GM18867 (cell line): ENCODE data around the gene PPIP5K1.

Experiments
- ATAC-seq: cut with Tn5 transposase; IDR thresholded peaks from one replicate; pipeline ENCODE4 v1.9.1; 2021; ENCODE audit warnings: mild to moderate bottlenecking, moderate library complexity; ENCODE audit not compliant: unreplicated experiment

Gene PPIP5K1

DNA sequence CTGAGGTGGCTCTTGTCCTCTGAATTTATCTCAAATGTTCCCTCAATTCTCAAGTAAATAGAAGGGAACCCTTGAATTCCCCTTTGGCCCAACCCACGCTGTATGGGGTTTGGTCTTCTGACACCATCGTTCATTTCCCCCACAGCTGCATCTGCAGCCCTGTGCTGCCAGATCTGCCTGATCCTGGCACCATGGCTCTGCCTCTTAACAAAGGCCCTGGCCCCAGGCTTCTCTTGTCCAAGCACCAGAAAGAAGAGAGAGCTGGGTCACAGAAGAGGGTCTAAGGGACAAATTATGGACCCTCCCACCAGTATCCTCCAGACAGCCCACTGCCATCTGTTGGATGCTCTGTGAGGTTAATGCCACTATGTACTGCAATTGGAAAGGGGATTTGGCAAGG, 70.8 kb downstream of the PPIP5K1 start:
- ATAC-seq = no peak

DNA sequence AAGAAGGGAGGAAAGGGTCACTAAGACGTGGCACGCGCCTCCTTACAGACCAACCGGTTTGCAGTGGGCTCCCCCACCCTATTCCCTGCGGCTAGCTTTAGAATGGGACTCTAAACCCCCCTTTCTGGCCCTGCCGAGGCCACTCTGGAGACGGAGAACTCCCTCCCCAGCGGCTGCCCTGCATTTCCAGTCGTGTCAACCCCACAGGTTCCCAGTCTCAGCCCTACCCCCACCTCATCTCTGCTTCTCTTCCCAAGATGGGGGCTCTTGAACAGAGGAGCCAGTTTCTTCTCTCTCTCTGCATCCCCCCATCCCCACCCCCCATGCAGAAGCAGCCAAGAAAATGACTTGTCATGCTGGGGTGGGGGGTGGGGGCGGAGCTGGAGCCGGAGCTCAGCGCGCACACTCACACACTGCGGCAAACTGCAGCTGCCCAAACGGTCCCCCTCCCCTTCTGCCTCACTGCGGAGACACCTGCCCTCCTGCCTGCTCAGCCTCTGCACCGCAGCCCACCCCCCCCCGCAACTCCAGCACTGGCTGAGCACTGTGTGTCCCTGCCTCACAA, 71.7 kb downstream of the PPIP5K1 start:
- ATAC-seq = no peak

DNA sequence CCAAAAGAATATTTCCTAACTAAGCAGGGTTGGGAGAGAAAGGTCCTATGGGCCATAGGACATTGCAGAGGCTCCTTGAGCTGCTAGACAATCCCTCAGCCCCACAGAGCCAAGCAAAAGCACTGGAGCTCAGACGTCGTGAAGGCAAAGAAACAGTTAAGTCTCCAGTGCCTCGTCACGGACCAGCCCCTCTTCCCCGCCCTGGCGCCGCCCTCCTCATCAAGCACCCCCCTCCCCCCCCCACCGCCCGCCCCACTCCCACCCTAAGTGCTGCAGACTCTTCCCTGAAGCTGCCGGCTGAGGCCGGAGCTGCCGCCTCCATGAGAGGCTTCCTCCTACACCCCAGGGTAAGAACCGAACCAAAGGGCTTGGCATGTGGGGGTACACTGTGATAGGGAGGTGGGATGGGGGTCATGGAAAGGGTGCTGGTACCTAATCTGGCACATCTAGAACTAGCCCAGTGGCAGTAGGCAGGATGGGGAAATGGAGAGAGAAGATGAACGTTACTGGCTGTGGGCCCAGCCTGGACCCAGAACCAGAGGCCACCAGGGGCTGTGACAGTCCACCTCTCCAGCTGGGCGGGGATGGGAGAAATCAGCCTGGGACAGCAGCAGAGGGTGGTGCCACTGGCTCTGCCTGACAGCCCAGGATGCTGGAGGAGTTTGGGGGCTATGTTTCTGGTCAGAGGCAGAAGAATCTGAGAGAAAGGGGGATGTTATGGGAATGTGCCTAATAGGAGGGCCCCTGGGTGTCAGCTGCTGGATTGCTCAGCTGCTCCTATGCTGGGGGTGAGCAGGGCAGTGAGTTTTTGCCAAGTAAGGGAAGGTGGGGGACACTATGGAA, 72.4 kb downstream of the PPIP5K1 start, which contains the start of gene MAP1A:
MAP1A (plus strand) TSS at position 255 of the 843 bp plus-strand sequence. CDS start 3,866 bp downstream, outside the sequence.
- no peak for ATAC-seq

DNA sequence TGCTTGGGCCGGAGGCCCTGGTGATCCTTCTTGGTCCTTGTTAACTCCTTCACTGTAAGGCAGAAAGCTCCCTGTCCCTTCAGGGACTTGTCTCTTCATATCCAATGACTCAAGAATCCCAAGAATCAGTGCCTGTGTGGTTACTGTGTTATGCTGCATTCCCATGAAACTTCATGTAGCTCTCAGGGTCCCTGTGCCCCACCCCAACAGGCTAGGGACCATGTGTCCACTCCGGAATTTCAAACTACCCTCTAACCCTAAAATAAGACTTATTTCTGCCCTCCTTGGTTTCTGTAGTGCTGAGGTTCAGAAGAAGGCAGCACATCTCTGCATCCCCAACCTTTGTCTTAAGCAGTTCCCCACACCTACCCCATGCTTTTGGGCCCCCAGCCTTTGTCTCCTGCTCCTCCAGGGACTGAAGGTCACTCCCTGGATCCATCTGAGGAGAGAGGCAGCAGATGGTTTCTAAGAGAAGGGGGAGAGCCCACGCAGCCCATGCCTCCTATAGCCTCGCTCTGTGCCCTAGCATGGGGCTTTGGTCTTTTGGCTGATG, 73.1 kb downstream of the PPIP5K1 start:
- no peak for ATAC-seq

DNA sequence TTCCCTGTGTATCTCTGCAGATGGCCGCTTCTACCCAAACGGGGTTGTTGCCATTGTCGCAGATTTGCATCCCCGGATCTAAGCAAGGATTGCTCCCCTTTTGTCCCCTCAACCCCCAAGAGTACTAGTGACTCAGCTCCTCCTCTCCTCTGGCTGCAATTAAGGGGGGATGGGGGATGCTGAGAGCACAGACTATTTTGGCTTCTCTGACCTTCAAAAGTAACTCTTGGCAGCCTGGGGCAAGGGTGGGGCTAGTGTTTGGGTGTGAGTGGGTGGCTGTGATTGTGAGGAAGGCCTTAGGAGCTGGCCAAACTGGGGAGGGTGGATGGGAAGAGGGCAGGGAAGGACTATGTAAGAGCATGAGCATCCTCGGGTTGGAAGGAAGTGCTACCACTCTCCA, 73.8 kb downstream of the PPIP5K1 start:
- no peak for ATAC-seq

DNA sequence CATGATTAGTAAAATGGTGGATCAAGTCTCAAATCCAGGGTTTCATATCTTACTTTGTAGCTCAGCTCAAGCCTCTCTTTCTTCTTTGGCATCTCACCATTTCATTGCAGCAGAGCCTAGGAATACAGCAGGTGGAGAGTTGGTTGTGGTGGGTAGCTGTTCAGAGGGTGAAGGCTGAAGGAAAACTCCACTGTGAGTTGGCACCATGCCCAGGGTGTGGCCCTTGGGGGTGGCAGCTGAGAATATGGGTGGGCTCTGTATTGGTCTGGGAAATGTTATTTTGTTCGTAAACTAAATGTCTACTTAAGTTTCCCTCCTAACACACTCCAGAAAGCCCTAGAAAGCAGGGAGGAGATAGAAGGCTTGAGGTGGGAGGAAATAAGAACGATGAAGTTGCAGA, 74.3 kb downstream of the PPIP5K1 start:
- ATAC-seq = no peak

DNA sequence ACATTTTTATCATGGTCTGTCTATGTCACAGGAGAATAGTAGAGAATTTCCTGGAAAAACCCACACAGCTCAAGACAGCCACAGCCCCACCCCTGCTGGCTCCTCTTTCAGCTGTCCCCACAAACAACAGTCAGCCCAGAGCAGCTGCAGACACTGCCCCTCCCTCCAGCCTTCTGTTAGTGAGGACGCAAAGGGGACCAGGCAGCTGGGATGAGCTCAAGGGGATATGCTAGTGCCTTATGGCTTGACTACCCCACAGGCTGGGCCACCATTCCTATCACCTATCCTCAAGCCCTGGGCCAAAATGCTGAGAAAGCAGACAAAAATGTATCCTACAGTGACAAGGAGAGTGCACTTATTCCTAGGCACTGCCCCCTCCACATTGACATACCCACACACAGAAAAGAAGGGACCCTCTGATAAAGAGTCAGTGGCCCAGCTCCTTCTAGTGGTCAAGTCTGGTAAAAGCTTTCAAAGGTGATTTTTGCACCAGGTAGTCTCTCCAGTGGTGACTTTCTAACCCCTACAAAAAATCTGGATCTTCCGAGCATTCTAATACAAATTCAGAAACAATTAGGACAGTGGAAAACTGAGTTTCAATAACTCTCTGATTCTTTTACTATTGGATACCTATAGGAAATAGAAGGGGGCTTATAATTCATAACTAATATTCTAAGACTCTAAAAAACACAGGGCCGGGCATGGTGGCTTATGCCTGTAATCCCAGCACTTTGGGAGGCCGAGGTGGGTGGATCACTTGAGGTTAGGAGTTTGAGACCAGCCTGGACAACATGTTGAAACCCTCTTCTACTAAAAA, 75.6 kb downstream of the PPIP5K1 start:
- ATAC-seq = no peak

DNA sequence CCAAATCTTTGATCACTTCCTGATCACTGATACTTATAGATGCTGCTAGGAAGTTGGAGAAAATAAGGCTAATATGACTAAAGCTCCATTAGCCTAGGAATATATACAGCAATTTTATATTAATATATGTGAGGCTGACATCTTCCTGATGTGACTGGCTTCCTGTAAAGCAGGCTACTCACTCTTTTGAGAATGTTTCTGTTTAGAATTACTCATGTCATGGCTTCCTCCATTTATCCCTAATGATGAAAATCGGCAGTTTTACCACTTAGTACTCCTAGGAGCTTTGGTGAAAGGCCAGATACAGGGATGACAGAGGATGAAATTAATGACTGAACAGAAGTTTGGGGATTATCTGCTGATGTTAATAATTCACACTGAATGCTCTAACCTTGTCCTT, 76.5 kb downstream of the PPIP5K1 start:
- no peak for ATAC-seq

DNA sequence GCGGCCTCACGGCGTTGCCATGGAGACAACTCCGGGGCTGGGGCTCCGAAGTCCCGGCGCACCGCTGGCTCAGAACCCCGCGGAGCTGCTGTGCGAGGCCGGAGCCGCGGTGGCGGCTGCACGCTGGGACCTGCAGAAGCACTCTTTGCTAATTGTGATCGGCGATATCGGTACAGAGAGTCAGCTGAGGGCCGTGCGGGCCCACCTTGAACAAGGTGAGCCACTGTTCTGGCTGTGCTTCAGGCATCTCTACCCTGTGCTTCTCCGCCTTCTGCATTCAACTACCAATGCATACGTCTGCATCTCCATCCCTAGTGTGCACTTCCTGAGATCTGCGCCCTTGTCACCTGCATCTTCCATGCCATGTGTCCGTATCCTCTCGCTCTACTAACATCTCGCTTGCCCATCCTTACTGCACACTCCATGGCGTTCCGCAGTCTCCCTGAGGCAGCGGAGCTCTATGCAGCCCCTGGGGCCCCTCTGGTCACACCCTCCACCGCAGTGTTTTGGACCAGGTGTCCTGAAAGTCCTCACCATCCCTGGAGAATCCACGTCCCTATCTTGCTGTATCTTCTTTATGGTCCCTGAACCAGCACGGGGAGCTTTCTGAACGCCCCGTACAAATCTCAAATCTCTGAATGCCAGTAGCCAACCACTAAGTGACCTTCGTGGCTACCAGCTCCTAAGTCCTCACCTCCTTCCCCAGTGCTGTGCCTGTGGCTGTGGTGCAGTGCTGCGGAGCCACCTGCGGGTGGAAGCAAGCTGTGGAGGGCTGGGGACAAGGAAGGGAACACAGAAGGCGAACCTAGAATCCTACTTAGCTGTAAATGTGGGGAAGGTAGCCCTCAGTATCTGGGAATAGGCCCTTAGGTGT, 78.8 kb downstream of the PPIP5K1 start:
- peak; percentile 2 for ATAC-seq

DNA sequence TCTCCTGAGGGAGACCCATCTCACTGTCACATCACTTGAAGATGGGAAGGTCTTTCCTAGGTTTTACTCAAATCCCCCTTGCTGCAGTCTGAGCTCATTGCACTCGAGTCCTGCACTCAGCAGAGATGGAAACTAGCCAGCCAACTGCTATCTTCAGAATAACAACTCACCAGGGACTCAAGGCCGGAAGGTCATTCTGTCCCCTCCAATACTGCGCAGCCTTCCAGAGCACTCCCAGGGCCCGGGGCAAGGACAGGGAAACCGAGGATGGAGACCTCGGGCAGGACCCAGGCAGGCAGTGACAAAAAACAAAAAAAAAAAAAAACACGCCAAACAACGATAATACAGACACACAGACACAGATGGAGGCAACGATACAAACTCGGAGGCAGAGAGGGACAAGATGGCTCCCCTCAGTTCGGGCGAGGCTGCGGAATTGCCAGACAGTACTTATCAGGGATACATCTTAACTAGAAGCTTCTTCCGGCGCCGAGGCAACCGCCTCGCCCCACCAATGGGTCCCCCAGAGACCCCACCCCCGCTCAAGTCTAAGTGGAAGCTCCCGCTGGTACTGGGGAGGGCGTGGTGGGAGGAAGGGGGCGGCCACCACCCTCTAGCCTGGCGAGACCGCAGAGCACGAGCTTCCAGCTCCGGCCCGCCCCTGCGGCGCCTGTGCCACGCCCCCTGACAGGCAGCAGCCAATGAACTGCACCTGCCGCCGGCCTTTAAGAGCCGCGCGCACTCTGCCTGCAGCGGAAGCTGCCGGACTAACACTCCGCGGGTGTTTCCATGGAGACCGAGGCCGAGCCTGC, 79.6 kb downstream of the PPIP5K1 start:
- ATAC-seq = peak; percentile 96

DNA sequence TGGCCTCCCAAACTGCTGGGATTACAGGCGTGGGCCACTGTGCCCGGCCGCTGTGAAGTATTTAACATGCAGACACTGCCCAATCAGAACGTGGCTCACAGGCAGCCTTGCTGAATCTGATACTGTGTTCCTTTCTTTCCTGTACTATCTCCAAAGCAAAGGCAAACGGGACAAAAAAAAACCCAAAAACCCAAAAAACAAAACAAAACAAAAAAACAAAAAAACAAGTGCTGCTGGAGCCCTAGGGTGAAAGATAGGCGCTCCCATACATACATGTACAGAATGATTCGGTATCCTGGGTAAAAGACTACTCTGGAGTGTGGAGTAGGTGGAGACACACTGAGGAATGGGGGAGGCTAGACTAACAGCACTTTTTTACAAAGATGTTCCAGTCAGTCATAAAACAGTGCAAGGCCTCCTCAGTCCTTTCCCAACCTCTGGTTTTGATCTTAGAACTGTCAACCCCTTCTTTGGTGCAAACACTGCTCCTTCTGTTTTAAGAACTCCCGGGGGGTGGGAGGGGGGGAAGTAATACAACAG, 80.3 kb downstream of the PPIP5K1 start:
- no peak for ATAC-seq

DNA sequence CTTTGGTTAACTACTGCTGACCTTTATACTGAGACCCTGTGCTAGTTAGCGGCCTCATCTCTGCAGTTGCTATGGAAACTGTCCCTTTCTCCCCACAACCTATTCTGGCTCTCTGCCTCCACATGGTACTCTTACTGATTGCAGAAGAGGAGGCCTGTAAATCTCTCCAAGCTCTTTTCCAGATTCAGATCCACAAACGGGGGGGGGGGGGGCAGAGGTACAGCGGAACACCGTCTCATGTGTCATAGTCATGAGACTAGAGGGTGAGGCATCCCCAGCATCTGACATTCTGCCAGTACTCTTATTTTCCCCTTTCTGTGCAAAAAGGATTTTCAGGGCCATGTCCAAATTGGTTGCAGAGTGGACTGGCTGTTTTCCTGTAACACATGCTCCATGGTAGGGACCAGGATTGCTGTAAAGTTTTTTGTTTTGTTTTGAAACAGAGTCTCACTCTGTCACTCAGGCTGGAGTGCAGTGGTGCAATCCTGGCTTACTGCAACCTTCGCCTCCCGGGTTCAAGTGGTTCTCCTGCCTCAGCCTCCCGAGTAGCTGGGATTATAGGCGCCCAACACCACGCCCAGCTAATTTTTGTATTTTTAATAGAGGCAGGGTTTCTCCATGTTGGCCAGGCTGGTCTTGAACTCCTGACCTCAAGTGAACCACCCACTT, 80.9 kb downstream of the PPIP5K1 start:
- ATAC-seq = no peak

DNA sequence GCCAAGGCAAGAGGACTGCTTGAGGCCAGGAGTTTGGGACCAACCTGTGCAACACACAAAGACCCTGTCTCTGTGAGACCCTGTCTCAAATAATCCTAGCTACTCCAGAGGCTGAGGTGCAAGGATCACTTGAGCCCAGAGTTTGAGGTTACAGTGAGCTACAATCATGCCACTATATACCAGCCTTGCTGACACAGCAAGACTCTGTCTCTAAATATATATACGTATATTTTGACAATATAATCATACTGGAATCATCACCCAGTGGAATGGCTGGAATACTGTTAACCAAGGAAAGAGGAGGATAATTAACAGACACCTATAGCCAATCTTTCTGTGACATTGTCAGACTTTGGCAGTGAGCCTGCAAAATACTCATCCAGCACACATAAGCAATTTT, 81.6 kb downstream of the PPIP5K1 start:
- ATAC-seq = no peak

DNA sequence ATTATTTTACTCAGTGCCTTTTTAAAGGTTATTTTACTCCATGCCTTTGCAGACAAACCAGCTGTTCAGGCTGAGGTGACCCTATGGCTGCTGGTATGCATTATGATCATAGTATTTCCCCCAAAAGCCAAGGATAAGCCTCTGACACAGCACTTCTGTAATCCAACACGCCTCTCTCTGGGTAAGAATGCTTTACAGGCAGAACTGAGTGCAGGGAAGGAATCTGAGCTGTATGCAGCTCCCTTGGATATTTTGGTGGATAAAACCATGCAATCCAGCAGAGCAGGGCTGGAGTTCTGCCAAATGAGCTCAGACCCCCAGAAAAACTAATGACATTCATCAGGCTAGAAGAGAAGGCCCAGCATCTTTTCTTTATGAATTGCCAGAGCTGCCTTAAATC, 84.3 kb downstream of the PPIP5K1 start:
- no peak for ATAC-seq

DNA sequence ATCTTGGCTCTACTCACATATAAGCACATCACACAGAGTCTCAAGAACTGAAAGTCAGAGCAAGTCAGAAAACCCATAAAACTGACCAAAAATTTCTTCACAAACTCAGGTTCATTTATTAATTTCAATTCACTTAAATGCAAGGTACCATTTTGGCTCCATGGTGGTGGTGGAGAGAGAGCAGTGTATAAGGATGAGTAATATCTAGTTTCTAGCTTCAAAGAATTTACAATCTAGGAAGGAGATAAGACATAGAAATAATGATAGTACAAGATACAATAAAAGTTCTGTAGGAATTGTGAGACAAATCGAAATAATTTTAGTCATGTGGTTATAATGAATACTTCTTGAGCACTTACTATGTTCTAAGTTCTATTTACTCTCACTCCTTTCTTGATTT, 90.4 kb downstream of the PPIP5K1 start:
- no peak for ATAC-seq

DNA sequence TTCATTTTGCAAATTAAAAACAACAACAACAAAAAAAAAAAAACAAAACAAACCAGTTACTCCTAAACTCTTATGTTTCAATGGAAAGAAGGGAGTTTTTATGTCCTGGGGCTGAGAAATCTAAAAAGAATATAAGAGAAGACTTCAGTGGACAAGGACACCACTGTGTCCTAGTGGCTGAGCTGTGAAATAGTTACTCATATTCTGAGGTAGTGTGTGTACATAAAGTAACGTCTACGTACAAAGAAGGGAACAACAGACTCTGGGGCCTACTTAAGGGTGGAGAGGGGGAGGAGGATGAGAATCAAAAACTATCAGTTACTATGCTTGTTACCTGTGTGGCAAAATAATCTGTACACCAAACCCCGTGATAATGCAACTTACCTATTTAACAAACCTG, 91.0 kb downstream of the PPIP5K1 start:
- ATAC-seq = no peak

DNA sequence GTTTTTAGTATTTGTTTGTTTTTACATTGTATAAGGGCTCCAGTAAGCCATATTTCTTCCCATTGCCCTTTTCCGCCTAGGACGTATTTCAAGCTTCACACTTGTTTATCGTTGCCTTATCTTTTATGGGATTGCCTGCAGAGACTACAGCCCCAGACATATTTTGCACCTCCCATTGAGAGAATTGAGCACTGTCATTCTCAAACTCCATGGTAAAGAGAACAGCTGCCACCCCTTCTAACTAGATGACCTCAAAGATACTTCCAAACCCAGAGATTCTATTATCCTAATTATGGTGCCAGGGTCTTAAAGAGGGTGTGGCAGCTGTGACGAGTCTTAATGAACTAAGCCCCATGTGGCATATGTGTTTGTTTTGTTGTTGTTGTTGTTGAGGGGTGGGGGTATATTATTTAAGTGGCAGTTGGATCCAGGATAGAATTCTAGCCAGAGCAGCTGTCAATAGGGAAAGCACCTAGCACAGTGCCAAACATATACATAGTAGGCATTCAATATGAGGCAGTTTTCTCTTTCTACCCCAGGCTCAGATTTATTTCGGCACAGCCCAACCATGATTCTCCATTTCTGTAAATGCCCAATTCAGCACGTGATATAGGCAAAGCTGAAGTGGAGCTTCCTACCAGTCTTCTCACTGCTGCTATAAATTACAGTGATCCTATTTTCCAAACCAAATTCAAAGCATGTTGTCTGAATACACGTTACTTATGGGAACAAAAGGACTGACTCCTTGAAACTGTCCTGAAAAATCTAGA, 96.1 kb downstream of the PPIP5K1 start:
- no peak for ATAC-seq
